PC-3 (cell line): Measurements from ENCODE around the gene ARHGAP18.

ENCODE experiments used
- CTCF ChIP-seq: fragments of 300-600 bp; sonication (generic); conservative IDR thresholded peaks from 2 replicates; pipeline ENCODE4 v1.5.1; 2017; ENCODE audit warnings: antibody characterized with exemption, low read depth, mild to moderate bottlenecking, low read length
- EZH2 ChIP-seq: fragments of 300-600 bp; sonication (generic); IDR thresholded peaks from one replicate; pipeline ENCODE4 v1.6.1; 2017; ENCODE audit warnings: antibody characterized with exemption, mild to moderate bottlenecking, low read length; ENCODE audit not compliant: unreplicated experiment
- EZH2phosphoT487 ChIP-seq: fragments of 300-600 bp; sonication (generic); IDR thresholded peaks from 2 replicates; pipeline ENCODE4 v1.6.1; 2018; ENCODE audit warnings: mild to moderate bottlenecking, antibody characterized with exemption, low read length, borderline replicate concordance

- TF ChIP-seq CTCF = no peak
- TF ChIP-seq EZH2 = no peak
- no peak for TF ChIP-seq EZH2phosphoT487
These were observed 117.3 kb downstream of the ARHGAP18 start for GRCh38 chr6:129592516-129593232.
